ENCODE measurements around the gene NCBP2L.

The NCBP2L gene

GRCh38 chrX:107818900-107819521 lies 41.5 kb downstream of the NCBP2L start:
- Histone ChIP-seq H3K4me1 (ENCODE audit: insufficient read depth, poor library complexity, severe bottlenecking) (no peaks in the 10 kb centered on the region), H3K9me3 (ENCODE audit: severe bottlenecking) (peaks cover 2% of the 10 kb centered on the region), H3K4me3 (ENCODE audit: severe bottlenecking) (no peak overlapping the region), H3K27me3 (ENCODE audit: insufficient read depth, poor library complexity, severe bottlenecking) (no peaks in the 10 kb centered on the region), H3K27ac (ENCODE audit: poor library complexity, severe bottlenecking) (no peak overlapping the region), H3K36me3 (ENCODE audit: low read depth) (no peaks in the 10 kb centered on the region)
- no peak for DNase-seq (ENCODE audit: low spot score)
- TF ChIP-seq CTCF (IDR thresholded peaks at IDR 0.05; ENCODE audit: poor library complexity, severe bottlenecking) = no peak
- ATAC-seq (ENCODE audit: low read depth) = no peak

GRCh38 chrX:107823042-107823441 lies 45.5 kb downstream of the NCBP2L start:
- TF ChIP-seq CTCF (IDR thresholded peaks at IDR 0.05; ENCODE audit: poor library complexity, severe bottlenecking) = no peak
- H3K36me3 ChIP-seq (ENCODE audit: low read depth) = no peaks in the 10 kb centered on the region
- H3K27me3 ChIP-seq (ENCODE audit: insufficient read depth, poor library complexity, severe bottlenecking) = no peaks in the 10 kb centered on the region
- no peak overlapping the region for H3K4me3 ChIP-seq (ENCODE audit: severe bottlenecking)
- peaks cover 2% of the 10 kb centered on the region for H3K9me3 ChIP-seq (ENCODE audit: severe bottlenecking)
- DNase-seq (ENCODE audit: low spot score) (no peak), ATAC-seq (ENCODE audit: low read depth) (no peak)
- no peak overlapping the region for H3K27ac ChIP-seq (ENCODE audit: poor library complexity, severe bottlenecking)
- H3K4me1 ChIP-seq (ENCODE audit: insufficient read depth, poor library complexity, severe bottlenecking) = no peaks in the 10 kb centered on the region

GRCh38 chrX:107823456-107823855 lies 45.9 kb downstream of the NCBP2L start:
- ATAC-seq (ENCODE audit: low read depth) = no peak
- Histone ChIP-seq H3K4me3 (ENCODE audit: severe bottlenecking) (no peak overlapping the region), H3K27me3 (ENCODE audit: insufficient read depth, poor library complexity, severe bottlenecking) (no peaks in the 10 kb centered on the region), H3K9me3 (ENCODE audit: severe bottlenecking) (peaks cover 2% of the 10 kb centered on the region), H3K4me1 (ENCODE audit: insufficient read depth, poor library complexity, severe bottlenecking) (no peaks in the 10 kb centered on the region), H3K27ac (ENCODE audit: poor library complexity, severe bottlenecking) (no peak overlapping the region), H3K36me3 (ENCODE audit: low read depth) (no peaks in the 10 kb centered on the region)
- DNase-seq (ENCODE audit: low spot score) = no peak
- no peak for TF ChIP-seq CTCF (IDR thresholded peaks at IDR 0.05; ENCODE audit: poor library complexity, severe bottlenecking)

- H3K27me3 ChIP-seq (ENCODE audit: insufficient read depth, poor library complexity, severe bottlenecking) = no peaks in the 10 kb centered on the region
- H3K36me3 ChIP-seq (ENCODE audit: low read depth) = no peaks in the 10 kb centered on the region
- no peaks in the 10 kb centered on the region for H3K4me1 ChIP-seq (ENCODE audit: insufficient read depth, poor library complexity, severe bottlenecking)
- DNase-seq (ENCODE audit: low spot score) (peak; percentile 74), ATAC-seq (ENCODE audit: low read depth) (peak; percentile 77)
- peak within 1 kb of the TSS; percentile 66 for H3K4me3 ChIP-seq (ENCODE audit: severe bottlenecking)
- no peak for TF ChIP-seq CTCF (IDR thresholded peaks at IDR 0.05; ENCODE audit: poor library complexity, severe bottlenecking)
- H3K27ac ChIP-seq (ENCODE audit: poor library complexity, severe bottlenecking) = peak within 1 kb of the TSS; percentile 63
- no peaks in the 10 kb centered on the region for H3K9me3 ChIP-seq (ENCODE audit: severe bottlenecking)
Observed at GRCh38 chrX:107825698-107826237, 48.2 kb downstream of the NCBP2L start, which contains the start of gene MID2. Gene MID2, plus strand, starts transcription at chrX:107825866. Its CDS starts 561 bp downstream, at chrX:107826427.
